Stimulated activated CD4-positive, alpha-beta T cell treated with anti-CD3 and anti-CD28 coated beads, Interleukin-1b, Interleukin-23, amount 100 ng/mL, for 24 hours (primary cell): ENCODE measurements around the gene ZCCHC14.

Source experiments
- DNase-seq, 4 experiments: peaks; one replicate each; pipeline ENCODE4 v3.0.0-alpha.2; 2020; ENCODE audit warnings: low read depth in 4 of 4, low spot score in 1 of 4

The ZCCHC14 gene

DNA sequence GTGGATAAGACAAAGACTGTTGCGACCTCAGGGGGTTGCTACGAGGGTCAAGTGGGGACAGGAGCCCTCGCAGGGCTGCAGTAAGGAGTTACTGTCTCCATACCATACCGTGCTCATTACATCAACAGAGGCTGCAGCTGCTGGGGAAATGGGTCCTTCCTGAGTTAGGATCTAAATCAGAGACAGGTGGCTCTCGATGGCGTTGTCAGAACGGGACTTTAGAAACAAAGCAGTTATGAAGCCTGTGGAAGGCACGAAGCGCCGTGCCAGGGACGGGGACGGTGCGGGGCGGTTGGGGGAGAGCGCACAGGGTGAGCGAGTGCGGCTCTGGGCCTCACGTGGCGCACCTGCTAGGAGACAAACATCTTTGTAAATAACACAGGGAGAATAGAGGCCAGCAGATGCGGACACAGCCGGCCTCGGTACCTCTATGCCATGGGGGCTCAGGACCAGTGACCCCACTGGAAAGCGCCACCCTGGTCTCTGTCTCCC is 34.4 kb downstream of the ZCCHC14 start:
- no peak for DNase-seq

GRCh38 chr16:87457709-87458423 is 35.0 kb downstream of the ZCCHC14 start:
- peak in 1 of 4 experiments; percentile 25 for DNase-seq

DNA sequence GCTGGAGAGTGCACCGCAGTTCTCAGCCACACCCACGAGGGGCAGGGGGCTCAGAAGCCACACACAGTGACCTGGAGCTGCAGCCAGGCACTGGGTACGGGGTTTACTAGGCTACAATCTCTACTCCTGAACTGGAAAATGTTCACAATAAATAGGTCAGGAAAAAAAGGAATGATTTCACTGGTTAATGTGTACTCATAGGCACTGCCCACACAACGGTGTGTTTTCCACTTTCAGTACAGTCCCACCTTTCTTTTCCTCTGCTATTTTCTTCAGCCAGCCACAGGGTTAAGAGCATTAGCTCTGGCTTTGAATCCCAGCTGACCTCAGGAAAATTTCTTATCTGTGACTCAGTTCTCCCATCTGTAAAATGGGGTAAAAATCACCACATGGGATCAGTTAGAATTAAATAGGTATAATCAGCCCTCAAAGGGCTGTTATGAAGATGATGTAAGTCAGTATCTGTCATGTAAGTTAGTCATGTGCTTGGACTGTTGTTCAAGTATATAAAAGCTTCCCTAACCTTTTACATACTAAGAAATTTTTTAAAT is 35.7 kb downstream of the ZCCHC14 start:
- DNase-seq, result no peak

- DNase-seq, result no peak
These were observed 38.4 kb downstream of the ZCCHC14 start for GRCh38 chr16:87454391-87454790.

DNA sequence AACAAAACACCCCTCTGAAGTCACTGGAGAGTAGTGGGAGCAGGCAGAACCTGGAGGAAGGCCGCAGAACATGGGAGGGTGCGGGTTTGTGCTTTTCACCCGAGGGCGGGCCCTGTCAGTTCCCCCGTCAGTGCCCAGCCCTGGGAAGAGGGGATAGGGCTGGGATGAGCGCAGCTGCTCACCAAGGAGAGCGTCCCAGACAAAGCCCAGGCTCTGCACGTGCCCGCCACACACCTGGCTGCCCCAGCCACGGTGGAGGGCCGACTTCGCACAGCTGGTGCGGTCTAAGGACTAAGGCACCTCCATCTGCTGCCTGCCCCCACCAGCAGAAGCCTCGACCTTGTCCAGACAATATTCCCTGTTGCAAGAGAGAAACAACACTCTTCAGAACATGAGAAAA is 39.5 kb downstream of the ZCCHC14 start:
- DNase-seq, result no peak

DNA sequence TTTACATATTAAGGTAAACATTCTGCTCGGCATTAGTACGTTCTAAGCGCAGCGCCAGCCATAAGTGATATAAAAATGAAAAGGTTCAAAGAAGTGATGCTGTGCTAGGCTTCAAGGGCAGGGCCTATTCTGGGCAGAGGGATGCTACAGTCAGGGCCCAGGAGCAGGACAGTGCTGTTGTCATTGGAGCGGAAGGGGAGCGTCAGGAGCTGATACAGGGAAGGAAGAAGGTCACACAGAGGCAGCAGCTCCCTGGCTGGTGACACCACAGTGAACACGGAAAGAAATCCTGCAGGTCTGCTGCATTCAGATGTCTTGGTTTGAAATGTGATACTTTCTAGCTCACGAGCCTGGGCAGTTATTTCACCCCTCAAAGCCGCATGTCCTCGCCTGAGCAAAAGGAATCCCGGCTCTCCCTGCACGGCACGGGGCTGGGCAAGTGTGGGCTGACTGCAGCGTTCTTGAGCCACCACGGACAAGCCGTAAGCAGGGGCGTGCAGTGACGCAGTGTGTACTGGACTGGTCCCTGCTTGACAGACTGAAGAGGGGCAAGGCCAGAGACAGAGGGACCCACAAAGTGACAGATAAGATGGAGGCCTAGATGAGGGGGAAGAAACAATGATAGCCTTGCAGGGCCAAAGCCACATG is 41.1 kb downstream of the ZCCHC14 start:
- no peak for DNase-seq

GRCh38 chr16:87448866-87449265 is 44.0 kb downstream of the ZCCHC14 start:
- no peak for DNase-seq

- DNase-seq, result no peak
These were observed 45.5 kb downstream of the ZCCHC14 start for GRCh38 chr16:87447323-87447722.

- DNase-seq, result no peak
These were observed 46.3 kb downstream of the ZCCHC14 start for GRCh38 chr16:87446479-87446878.

GRCh38 chr16:87445486-87445885 is 47.3 kb downstream of the ZCCHC14 start:
- DNase-seq, result no peak

GRCh38 chr16:87443964-87444363 is 48.9 kb downstream of the ZCCHC14 start:
- DNase-seq, result no peak

GRCh38 chr16:87443016-87443415 is 49.8 kb downstream of the ZCCHC14 start:
- DNase-seq, result no peak

- DNase-seq, result no peak
These were observed 50.2 kb downstream of the ZCCHC14 start for GRCh38 chr16:87442581-87442966.

DNA sequence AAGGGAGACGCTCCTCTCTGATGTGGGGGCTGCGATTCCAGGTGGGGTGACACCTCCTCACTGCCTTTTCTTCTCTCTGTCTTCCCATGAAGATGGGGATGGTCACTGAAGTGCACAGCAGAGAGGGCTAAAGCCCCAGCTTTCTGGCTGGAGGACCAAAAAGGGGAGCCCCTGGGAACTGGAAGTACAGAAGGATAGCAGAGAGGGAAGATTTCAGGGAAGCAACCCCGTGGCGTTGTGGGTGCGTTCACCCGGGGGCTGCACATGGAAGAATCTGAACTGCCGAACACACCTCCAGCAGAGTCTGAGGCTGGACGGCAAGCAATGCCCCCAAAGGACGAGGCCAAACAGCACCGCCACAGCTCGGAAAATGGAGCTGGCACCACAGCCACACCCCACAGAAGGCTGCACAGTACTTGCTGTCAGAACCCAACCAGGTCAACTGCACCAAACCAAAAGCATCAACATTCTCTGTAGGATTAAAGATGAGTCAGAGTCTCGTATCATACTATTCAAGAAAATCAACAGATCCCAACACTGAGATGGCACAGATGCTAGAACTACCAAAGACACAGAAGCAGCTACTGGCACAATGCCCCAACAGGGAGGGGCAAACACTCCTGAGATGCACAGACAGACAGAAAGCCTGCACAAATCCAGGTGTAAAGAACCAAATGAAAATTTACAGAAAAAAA is 50.8 kb downstream of the ZCCHC14 start:
- no peak for DNase-seq

- DNase-seq, result no peak
These were observed 52.9 kb downstream of the ZCCHC14 start for GRCh38 chr16:87439926-87440325.

GRCh38 chr16:87438611-87438985 is 54.2 kb downstream of the ZCCHC14 start:
- DNase-seq, result no peak

DNA sequence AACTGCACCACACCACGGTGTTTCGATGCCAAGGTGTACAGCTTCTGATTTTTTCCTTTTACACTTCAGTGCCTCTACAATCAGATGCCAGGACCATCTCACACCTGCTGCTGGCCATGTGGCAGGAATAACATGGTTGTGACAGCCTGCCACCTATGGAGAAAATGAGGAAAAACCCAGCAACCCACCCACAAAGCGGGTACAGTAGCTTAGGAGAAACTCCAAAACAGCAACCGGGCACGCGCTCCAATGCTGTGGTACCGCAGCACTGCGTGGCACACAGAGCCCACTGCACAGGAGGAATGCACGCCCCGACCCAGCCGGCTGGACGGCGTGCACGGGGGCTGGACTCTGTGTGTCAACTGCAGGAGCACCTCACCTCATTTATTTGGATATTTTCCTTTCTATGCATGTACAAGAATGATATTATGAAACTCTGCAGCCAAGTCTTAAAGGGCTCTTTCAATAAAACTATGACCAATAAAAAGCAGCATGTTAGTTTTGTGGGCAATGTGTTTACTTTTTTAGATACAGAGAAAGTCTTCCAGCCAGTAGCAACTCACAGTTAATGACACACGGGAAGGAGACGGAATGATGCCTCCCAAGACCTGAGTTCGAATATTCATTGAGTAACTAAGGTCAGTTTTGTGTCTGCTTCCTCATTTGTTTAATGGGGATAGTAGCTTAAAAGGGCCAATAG is 54.8 kb downstream of the ZCCHC14 start:
- no peak for DNase-seq

- DNase-seq, result no peak
These were observed 55.5 kb downstream of the ZCCHC14 start for GRCh38 chr16:87437327-87437726.

DNA sequence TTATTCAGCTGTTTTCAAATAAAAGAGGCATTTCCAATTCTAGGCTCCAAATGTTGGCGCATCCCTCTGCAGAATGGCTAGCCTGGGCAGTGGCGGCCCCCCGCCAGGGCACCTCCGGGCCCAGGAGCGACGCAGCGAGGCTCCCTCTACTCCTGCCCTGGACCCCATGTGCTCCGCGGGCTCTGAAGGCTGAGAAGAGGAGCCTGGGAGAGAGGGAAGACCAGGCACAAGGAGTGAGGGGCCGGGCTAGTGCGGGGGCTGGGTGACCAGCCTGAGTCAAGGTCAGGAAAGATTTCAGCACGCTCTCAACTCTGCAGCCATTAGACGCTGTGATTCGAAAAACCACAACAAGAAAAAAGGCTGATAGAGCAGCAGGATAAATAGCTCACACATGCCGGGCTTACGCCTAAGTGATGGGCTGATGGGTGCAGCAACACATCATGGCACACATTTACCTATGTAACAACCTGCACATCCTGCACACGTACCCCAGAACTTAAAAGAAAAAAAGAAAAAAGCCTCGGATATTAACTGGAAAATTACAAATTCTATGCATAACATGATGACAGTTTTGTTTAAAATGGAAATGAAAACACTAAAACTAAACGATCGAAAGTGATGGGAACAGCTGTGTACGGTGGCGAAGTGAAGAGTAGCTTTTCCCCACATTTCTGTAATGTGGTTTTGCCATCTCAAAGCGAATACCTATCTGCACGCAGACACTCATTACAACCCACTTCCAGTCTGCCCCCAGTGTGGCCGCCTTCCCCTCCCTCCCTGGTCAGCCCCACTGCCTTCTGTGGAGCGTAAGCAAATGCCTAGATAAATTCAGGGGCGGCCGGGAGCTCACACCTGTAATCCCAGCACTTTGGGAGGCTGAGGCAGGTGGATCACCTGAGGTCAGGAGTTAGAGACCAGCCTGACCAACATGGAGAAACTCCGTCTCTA is 56.3 kb downstream of the ZCCHC14 start:
- DNase-seq, result peak in 2 of 4 experiments; percentile 9 to 42
